IMR-90 (cell line): Measurements from ENCODE around the gene APAF1. TPM values are rescaled to one million over a fixed set of nuclear protein-coding genes. Genes with fewer than 3 reads are reported as not detected.
A peak's percentile ranks its signal among the peaks of the same experiment; 100 is the strongest.
"Not testable (repeated sequence)": the region's sequence is repeated elsewhere in the genome, so short reads cannot be mapped to it uniquely, and the experiment has no call there.

Experiments
- ATAC-seq: fragments of 200-7000 bp; cut with Tn5 transposase; 2 replicates; pipeline ENCODE4 v1.9.1; 2020; ENCODE audit warnings: low read depth, mild to moderate bottlenecking, moderate library complexity
- BruUV-seq: library from RNA; stranded (reverse); fragments of 400-500 nt; replicated peaks from 2 replicates; lab custom pipeline; 2021; lab: Mats Ljungman, UMichigan
- CTCF ChIA-PET: fragments of 300-600 bp; formaldehyde crosslinking; extraction: SDS; loops from one replicate; lab custom pipeline; 2021; ENCODE audit warnings: antibody characterized with exemption; lab: Yijun Ruan, JAX
- POLR2A ChIA-PET: fragments of 300-600 bp; sonication (Branson Sonifier 250); formaldehyde crosslinking; loops from one replicate; lab custom pipeline; 2022; ENCODE audit warnings: antibody characterized with exemption; ENCODE audit not compliant: unreplicated experiment; lab: Charles Lee
- DNase-seq: peaks from one replicate; pipeline ENCODE4 v3.0.0; 2013
- H2AFZ ChIP-seq: replicated peaks from 2 replicates; pipeline ENCODE3; 2013; ENCODE audit warnings: low read length, mild to moderate bottlenecking; ENCODE audit not compliant: poor library complexity
- H2AK5ac ChIP-seq: 2 replicates; pipeline ENCODE4 v1.6.1; 2013; ENCODE audit warnings: low read depth, low read length, inconsistent platforms
- H2AK9ac ChIP-seq: replicated peaks from 2 replicates; pipeline ENCODE3; 2013; ENCODE audit warnings: mild to moderate bottlenecking, low read depth, low read length, moderate library complexity; ENCODE audit not compliant: poor library complexity
- H2BK120ac ChIP-seq: 2 replicates; pipeline ENCODE4 v1.6.1; 2013; ENCODE audit warnings: low read depth, low read length, inconsistent platforms
- H2BK15ac ChIP-seq: 3 replicates; pipeline ENCODE4 v1.6.1; 2013; ENCODE audit warnings: low read depth, low read length, inconsistent platforms
- H2BK20ac ChIP-seq: 2 replicates; pipeline ENCODE4 v1.6.1; 2013; ENCODE audit warnings: low read depth, mild to moderate bottlenecking, inconsistent platforms, low read length, moderate library complexity
- H2BK5ac ChIP-seq: 2 replicates; pipeline ENCODE4 v1.6.1; 2013; ENCODE audit warnings: mild to moderate bottlenecking, low read depth, low read length, inconsistent platforms; ENCODE audit not compliant: poor library complexity, severe bottlenecking
- H3K14ac ChIP-seq: replicated peaks from 2 replicates; pipeline ENCODE4 v1.6.1; 2013; ENCODE audit warnings: low read depth, low read length, inconsistent platforms
- H3K18ac ChIP-seq: 2 replicates; pipeline ENCODE4 v1.6.1; 2013; ENCODE audit warnings: low read depth, low read length, control low read depth
- H3K23ac ChIP-seq: 2 replicates; pipeline ENCODE4 v1.6.1; 2013; ENCODE audit warnings: low read depth, low read length, inconsistent platforms
- H3K27ac ChIP-seq: 2 replicates; pipeline ENCODE4 v1.5.1; 2013; ENCODE audit warnings: mild to moderate bottlenecking, control low read depth, low read length; ENCODE audit not compliant: insufficient read depth
- H3K27me3 ChIP-seq: 2 replicates; pipeline ENCODE4 v1.6.1; 2013; ENCODE audit warnings: low read length; ENCODE audit not compliant: control insufficient read depth, insufficient read depth
- H3K36me3 ChIP-seq: 2 replicates; pipeline ENCODE4 v1.6.1; 2013; ENCODE audit warnings: low read length, mixed read lengths; ENCODE audit not compliant: control insufficient read depth, insufficient read depth
- H3K4ac ChIP-seq: 2 replicates; pipeline ENCODE4 v1.6.1; 2013; ENCODE audit warnings: low read depth, low read length, inconsistent platforms
- H3K4me1 ChIP-seq: 2 replicates; pipeline ENCODE4 v1.6.1; 2013; ENCODE audit warnings: low read length, mixed read lengths; ENCODE audit not compliant: control insufficient read depth, insufficient read depth
- H3K4me2 ChIP-seq: 2 replicates; pipeline ENCODE4 v1.6.1; 2013; ENCODE audit warnings: low read depth, mild to moderate bottlenecking, control low read depth, low read length, moderate library complexity
- H3K4me3 ChIP-seq: 2 replicates; pipeline ENCODE4 v1.5.1; 2013; ENCODE audit warnings: low read depth, mild to moderate bottlenecking, control low read depth, low read length, moderate library complexity; ENCODE audit not compliant: insufficient read depth
- H3K56ac ChIP-seq: 2 replicates; pipeline ENCODE4 v1.6.1; 2013; ENCODE audit warnings: low read length, inconsistent platforms; ENCODE audit not compliant: insufficient read depth; ENCODE audit errors: extremely low read depth
- H3K79me1 ChIP-seq, 2 experiments: 2 replicates each; pipeline ENCODE4 v1.6.1; 2013; ENCODE audit warnings: low read length in 2 of 2, inconsistent platforms in 1 of 2, low read depth in 1 of 2
- H3K9ac ChIP-seq: 2 replicates; pipeline ENCODE4 v1.6.1; 2013; ENCODE audit warnings: low read depth, low read length, control low read depth
- H3K9me1 ChIP-seq: 2 replicates; pipeline ENCODE4 v1.6.1; 2013; ENCODE audit warnings: low read length, inconsistent platforms; ENCODE audit not compliant: insufficient read depth
- H3K9me3 ChIP-seq: 2 replicates; pipeline ENCODE4 v1.6.1; 2013; ENCODE audit warnings: low read length; ENCODE audit not compliant: control insufficient read depth, insufficient read depth
- H4K20me1 ChIP-seq: 2 replicates; pipeline ENCODE4 v1.6.1; 2013; ENCODE audit warnings: low read length, inconsistent platforms; ENCODE audit not compliant: insufficient read depth
- H4K5ac ChIP-seq: 2 replicates; pipeline ENCODE4 v1.6.1; 2013; ENCODE audit warnings: mild to moderate bottlenecking, low read depth, low read length, control low read depth
- H4K8ac ChIP-seq, 2 experiments: 2 replicates each; pipeline ENCODE4 v1.6.1; 2013; ENCODE audit warnings: low read depth in 2 of 2, low read length in 2 of 2, control low read depth in 1 of 2, inconsistent platforms in 1 of 2
- H4K91ac ChIP-seq: 2 replicates; pipeline ENCODE4 v1.6.1; 2013; ENCODE audit warnings: low read depth, low read length, inconsistent platforms; ENCODE audit not compliant: insufficient read depth
- BHLHE40 ChIP-seq: fragments of 150-350 bp; IDR thresholded peaks from 2 replicates; pipeline ENCODE4 v1.6.1; 2016; ENCODE audit warnings: mild to moderate bottlenecking, low read depth, low read length
- FOS ChIP-seq: fragments of 150-350 bp; IDR thresholded peaks from 2 replicates; pipeline ENCODE4 v1.6.1; 2016; ENCODE audit warnings: low read depth, low read length
- POLR2A ChIP-seq: IDR thresholded peaks from 2 replicates; pipeline ENCODE4 v1.6.1; 2012; ENCODE audit warnings: mild to moderate bottlenecking, low read depth, low read length
- RAD21 ChIP-seq: IDR thresholded peaks from 2 replicates; pipeline ENCODE4 v1.6.1; 2012; ENCODE audit warnings: low read length, improper control_type of control experiment
- WGBS, 2 experiments: methylation state at CpG; one replicate each; pipeline versions ENCODE4 v1.1.5 to v1.1.7; 2013; ENCODE audit warnings: missing lambda C conversion rate in 2 of 2; ENCODE audit not compliant: insufficient read length in 1 of 2; ENCODE audit errors: extremely low coverage in 2 of 2; 5-methylcytosine and 5-hydroxymethylcytosine counted together
- dilution Hi-C: fragments of 300-500 bp; cut with HindIII; formaldehyde crosslinking; loops from one replicate; pipeline ENCODE4 v1.14.3; 2018; ENCODE audit warnings: low sequenced_read_pairs; ENCODE audit not compliant: unreplicated experiment
- in situ Hi-C: fragments of 300-500 bp; cut with MboI; formaldehyde crosslinking; loops from 3 replicates; pipeline ENCODE4 v1.14.3; 2019; ENCODE audit warnings: low sequenced_read_pairs, inconsistent platforms, mixed read lengths
- intact Hi-C: fragments of 100-400 bp; cut with micrococcal nuclease; formaldehyde crosslinking; loops from 2 replicates; pipeline ENCODE4 v1.10.0; 2022
- polyA plus RNA-seq, 3 experiments: library from polyadenylated mRNA; depleted of rRNA; stranded (reverse); fragments of >200 nt; gene quantifications; 2 replicates each; pipeline ENCODE4 v1.2.3, GENCODE V29; 2012; ENCODE audit warnings: low replicate concordance in 1 of 3
- total RNA-seq: library from RNA; depleted of rRNA; stranded (reverse); fragments of >200 nt; gene quantifications from 2 replicates; pipeline ENCODE4 v1.2.3, GENCODE V29; 2012
- TF ChIP-seq, protein P1 (sequence below): fragments of 150-350 bp; IDR thresholded peaks from 2 replicates; pipeline ENCODE4 v1.6.1; 2017; ENCODE audit warnings: mild to moderate bottlenecking, antibody characterized with exemption, low read length, low read depth

Gene APAF1
- total and polyA plus RNA-seq, 2 of the 4 experiments (the other 2 are of a cell fraction): 10.9 to 32.8 TPM

- TF ChIP-seq POLR2A (peak; percentile 86), RAD21 (no peak), FOS (no peak), BHLHE40 (no peak)
- TF ChIP-seq, protein P1, sequence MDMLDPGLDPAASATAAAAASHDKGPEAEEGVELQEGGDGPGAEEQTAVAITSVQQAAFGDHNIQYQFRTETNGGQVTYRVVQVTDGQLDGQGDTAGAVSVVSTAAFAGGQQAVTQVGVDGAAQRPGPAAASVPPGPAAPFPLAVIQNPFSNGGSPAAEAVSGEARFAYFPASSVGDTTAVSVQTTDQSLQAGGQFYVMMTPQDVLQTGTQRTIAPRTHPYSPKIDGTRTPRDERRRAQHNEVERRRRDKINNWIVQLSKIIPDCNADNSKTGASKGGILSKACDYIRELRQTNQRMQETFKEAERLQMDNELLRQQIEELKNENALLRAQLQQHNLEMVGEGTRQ: no peak; the same call in 1 of the 2 replicates
Measured at GRCh38 chr12:98644712-98645571, at the start of gene APAF1, which contains the start of gene IKBIP (continued).

DNA sequence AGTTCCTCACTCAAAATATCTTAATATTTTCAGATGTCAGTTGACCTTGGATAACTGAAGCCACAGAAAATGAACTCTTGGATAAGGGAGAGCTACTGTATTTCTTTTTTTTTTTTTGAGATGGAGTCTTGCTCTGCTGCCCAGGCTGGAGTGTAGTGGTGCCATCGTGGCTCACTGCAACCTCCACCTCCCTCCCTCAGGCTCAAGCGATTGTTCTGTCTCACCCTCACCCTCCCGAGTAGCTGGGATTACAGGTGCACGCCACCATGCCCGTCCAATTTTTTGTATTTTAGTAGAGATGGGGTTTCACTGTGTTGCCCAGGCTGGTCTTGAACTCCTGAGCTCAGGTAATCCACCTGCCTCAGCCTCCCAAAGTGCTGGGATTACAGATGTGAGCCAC lies 47.8 kb upstream of the APAF1 start:
- in situ Hi-C loops, H4K8ac ChIP-seq, H3K4me1 ChIP-seq, H3K27me3 ChIP-seq, H2BK20ac ChIP-seq, intact Hi-C loops, CTCF ChIA-PET, H3K56ac ChIP-seq, H2BK5ac ChIP-seq, H2AK9ac ChIP-seq, H3K9me3 ChIP-seq, H3K4me3 ChIP-seq, BruUV-seq, H3K14ac ChIP-seq, H3K9ac ChIP-seq, H3K9me1 ChIP-seq, POLR2A ChIA-PET, H3K4ac ChIP-seq, H4K5ac ChIP-seq, dilution Hi-C loops, ATAC-seq, H2BK15ac ChIP-seq, H3K27ac ChIP-seq, H4K91ac ChIP-seq, H3K18ac ChIP-seq, H2AK5ac ChIP-seq, H3K4me2 ChIP-seq, H2AFZ ChIP-seq, DNase-seq, H3K23ac ChIP-seq, H2BK120ac ChIP-seq: not testable (repeated sequence)
- Histone ChIP-seq H3K79me1 (peaks cover 13 to 37% of the 10 kb centered on the region in 2 experiments), H4K20me1 (peaks cover 51% of the 10 kb centered on the region), H3K36me3 (peaks cover 41% of the 10 kb centered on the region)
- WGBS, 2 experiments: no CpG with 5 or more reads among the region's 5 CpGs
